Inflammatory macrophage (primary cell): ENCODE data around the gene PTDSS2.

ENCODE experiments used
- DNase-seq, 2 donors: peaks; one replicate each; pipeline ENCODE4 v3.0.0-alpha.2; 2020 to 2022

PTDSS2 gene

DNA sequence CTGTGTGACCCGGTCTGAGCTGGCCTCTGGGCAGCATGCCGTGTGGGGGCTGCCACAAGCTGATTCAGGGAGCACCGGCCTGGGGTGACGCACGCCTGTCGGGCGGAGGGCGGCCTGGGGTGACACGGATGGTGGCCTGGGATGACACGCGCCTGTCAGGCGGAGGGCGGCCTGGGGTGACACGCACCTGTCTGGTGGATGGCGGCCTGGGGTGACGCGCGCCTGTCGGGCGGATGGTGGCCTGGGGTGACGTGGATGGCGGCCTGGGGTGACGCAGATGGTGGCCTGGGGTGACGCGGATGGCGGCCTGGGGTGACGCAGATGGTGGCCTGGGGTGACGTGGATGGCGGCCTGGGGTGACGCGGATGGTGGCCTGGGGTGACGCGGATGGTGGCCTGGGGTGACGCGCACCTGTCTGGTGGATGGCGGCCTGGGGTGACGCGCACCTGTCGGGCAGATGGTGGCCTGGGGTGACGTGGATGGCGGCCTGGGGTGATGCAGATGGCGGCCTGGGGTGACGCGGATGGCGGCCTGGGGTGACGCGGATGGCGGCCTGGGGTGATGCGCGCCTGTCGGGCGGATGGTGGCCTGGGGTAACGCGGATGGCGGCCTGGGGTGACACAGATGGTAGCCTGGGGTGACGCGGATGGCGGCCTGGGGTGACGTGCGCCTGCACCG is 21.5 kb downstream of the PTDSS2 start:
- DNase-seq = no peak

DNA sequence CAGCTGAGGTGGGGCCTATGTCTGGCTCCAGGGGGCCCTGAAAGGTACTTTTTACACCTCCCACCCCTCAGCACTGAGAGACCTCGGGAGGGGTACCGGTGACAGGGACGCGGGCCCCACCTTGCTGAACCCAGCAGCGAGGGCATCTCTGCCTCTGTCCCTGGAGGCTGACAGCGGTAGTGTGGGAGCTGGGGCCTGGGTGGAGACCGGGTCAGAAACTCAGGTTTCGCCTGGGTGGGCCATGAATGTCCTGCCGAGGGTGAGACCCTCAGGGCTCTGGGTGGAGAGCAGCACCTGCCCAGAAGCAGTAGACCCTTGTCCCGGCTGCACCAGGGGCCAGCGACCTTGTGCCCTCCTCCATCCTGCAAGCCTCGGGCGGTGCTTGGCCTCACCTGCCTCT is 22.2 kb downstream of the PTDSS2 start:
- DNase-seq = no peak

DNA sequence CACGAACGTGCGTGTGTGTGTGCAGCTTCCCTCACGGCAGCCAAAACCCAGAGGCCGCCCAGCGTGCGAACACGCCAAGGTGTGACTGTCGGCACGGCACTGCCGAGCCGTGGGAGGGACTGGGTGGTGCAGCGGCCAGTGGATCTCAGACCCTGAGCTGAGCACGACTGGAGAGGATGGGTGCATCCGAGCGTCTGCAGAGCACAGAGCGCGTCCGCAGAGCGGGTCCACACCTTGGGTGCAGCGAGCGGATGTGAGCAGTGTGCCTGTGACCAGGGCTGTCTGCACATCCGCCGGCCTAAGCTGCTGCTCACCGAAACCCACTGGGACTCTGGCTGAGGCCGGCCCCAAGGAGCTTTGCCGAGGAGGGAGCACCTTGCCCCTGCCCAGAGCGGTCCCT is 22.7 kb downstream of the PTDSS2 start:
- no peak for DNase-seq

DNA sequence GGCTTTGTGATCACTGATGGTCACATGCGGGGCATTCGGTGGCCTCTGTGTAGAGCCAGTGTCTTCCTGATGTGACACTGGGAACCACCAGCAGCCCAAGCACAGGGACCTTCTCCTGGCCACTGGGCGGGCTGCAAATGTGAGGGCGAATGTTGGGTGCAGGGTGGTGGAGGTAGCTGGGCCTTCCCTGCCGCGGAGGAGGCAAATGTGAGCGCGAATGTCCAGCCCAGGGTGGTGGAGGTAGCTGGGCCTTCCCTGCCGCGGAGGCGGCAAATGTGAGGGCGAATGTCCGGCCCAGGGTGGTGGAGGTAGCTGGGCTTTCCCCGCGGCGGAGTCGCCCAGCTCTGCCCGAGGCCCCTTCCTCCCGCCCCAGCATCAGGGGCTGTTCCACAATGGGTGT is 23.3 kb downstream of the PTDSS2 start:
- no peak for DNase-seq

DNA sequence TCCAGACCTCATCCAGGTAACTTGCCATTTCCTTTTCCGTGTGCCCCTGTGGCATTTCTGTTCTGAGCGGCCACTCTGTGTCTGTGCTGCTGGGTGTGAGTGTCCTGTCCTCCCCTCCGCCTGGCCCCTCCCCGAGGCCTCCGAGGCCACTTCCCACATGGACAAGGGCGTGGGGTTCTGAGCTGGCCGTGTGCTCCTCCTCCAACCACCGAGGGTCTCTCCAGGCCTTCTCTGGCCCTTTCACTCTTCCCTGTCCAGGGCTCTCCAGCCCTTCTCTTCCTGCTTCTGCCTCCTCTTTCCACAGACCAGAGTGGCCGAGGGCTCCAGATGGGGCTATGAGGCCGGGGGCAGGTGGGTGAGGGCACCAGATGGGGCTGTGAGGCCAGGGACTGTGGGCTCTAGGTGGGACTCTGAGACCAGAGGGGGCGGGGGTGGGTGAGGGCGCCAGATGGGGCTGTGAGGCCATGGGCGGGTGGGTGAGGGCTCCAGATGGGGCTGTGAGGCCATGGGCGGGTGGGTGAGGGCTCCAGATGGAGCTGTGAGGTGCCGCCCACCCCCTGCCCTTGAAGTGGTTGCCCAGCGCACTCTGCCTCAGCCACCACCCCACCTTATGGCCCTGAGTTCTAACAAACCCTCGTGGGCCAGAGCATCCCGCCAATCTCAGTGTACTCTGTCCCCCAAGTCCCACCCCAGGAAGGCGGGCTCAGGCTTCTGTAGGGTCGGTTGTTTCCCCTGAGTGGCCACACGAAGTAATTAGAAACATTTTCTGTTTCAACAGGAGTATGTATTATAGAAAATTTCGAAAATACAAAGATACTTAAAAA is 24.1 kb downstream of the PTDSS2 start:
- DNase-seq = no peak

DNA sequence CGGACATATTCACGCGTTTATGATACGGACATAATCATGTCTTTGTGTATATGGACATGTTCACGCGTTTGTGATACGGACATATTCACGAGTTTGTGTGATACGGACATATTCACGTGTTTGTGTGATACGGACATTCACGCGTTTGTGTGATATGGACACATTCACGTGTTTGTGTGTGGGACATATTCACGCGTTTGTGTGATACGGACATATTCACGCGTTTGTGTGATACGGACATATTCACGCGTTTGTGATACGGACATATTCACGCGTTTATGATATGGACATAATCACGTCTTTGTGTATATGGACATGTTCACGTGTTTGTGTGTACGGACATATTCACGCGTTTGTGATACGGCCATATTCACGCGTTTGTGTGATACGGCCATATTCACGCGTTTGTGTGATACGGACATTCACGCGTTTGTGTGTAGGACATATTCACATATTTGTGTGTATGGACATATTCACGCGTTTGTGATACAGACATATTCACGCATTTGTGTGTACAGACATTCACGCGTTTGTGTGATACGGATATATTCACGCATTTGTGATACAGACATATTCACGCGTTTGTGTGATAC is 24.9 kb downstream of the PTDSS2 start:
- DNase-seq = no peak

DNA sequence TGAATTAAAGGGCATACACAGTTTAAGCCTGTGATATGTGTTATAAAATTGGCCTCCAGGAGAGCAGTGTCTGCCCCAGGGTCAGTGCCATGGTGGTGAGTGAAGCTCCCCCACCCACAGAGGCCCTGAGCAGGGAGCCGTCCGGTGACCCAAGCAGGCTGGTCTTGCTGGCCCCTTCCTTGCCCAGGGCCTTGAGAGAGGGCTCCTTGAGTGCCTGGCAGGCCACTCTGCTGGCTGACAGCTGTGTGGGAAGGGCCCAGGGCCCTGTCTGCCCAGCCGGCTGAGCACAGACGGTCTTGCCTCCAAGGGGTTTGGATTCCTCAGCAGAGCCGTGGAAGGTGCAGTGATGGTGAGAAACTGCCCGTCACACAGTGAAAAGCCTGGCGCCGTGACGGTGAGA is 25.9 kb downstream of the PTDSS2 start:
- no peak for DNase-seq

DNA sequence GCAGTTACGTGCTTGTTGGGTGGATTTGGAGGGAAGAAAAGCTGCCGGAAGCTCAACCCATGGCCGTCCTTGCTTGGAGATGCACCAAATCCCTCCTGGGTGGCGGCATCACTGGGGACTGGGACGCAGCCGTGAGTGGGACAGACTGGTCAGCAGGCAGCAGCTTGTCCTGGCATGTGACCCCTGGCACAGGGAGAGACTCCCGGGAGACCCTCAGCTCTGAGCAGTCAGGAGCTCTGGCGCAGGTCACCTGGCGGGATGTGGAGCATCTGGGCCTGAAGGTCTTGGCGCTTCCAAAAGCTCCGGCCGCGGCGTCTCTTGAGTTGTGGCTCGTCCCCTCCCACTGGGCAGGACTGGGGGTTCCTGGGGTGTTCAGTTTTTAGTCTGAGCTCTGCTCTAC is 26.3 kb downstream of the PTDSS2 start:
- DNase-seq = no peak

DNA sequence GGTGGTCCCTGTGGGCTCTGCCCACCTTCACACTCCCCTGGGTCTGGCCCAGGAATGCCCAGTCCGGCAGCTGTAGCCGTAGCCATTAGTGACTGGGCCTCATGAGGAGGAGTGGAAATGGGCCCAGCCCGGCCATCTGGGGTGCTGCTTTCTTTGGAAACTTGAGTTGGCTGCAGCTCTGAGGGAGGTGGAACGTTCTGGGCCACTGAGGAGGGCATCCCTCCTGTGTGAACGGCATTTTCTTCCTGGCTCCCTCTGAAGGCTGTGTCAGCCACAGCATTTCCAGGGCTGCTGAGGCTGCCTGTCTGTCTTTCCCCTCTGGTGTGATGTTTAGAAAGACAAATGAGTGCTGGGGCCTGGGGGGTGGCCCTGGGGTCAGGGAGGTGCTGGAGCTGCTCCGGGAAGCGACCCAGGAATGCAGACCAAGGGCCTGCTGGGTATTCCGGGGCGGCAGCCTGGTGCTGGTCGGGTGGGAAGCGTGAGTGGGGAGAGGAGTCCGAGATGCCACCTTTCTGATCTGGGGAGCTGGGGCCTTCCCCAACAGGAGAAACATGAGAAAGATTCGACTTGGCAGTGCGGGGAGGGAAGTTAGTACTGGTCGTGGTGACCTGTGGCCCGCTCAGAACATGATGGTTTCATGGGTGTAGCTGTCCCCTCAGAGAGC is 27.1 kb downstream of the PTDSS2 start:
- DNase-seq = no peak

DNA sequence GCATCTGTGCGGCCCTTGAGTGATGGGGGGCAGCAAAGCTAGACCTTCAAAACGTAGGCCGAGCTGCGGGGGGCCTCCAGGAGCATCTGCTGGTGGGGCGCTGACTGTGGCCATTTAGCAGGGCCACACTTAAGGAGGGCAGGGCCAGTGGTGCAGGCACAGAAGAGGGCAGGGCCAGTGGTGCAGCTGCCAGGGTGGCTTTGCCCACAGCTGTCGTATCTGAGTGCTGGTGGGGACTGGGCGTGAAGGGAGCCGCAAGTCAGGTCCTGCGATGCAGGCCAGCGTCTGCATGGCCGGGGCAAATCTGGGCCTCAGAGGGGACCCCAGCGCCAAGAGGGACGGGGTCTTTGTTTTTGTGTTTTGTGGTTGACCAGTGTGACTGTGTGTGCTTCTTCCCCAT is 29.2 kb downstream of the PTDSS2 start:
- DNase-seq = no peak

DNA sequence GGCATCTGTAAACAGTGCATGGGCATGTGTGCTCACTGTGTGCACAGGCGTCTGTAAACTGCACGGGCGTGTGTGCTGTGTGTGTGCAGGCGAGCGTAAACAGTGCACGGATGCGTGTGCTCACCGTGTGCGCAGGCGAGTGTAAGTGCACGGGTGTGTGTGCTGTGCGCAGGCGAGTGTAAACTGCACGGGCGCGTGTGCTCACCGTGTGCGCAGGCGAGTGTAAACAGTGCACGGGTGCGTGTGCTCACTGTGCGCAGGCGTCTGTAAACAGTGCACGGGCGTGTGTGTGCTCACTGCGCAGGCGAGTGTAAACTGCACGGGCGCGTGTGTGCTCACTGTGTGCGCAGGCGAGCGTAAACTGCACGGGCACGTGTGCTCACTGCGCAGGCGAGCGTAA is 34.5 kb downstream of the PTDSS2 start:
- DNase-seq = no peak

DNA sequence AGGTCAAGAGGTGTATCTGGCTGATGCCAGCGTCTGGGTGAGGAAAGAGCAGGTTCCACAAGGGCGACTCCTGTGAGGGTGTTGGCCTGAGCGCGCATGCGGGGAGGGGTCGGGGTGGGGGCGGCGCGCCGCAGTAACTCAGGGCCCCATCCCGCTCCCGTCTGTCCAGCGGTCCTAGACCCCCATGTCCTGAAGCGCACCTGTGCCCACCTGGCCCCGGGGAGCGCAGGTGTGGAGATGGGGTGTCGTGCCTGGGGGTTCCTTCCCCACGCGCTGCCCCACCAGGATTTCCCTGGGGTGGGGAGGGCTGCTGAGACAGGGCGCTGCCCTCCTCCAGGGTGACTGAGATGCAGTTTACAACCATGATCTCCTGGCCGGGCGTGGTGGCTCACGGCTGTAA is 36.1 kb downstream of the PTDSS2 start:
- DNase-seq = no peak

DNA sequence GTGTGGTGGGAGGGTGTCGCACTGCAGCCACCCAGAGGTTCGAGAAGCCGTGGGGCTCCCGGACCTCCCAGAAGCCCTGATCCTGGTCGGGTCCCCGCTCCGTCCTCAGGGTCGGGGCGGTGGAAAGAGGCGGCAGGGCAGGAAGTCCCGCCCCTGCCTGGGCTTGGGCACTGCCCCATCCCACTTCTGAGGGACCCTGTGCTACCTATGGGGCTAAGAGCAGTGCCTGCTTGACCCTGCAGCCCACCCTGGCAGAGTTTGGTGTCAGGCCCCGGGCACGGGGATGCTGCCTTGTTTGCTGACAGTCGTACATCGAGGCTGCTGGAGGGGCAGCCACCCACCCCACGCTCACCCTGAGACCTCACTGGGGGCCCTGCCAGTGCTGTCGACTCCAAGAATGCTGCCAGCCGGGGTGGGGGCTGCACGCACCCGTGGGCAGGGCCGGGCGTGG is 37.5 kb downstream of the PTDSS2 start:
- no peak for DNase-seq

DNA sequence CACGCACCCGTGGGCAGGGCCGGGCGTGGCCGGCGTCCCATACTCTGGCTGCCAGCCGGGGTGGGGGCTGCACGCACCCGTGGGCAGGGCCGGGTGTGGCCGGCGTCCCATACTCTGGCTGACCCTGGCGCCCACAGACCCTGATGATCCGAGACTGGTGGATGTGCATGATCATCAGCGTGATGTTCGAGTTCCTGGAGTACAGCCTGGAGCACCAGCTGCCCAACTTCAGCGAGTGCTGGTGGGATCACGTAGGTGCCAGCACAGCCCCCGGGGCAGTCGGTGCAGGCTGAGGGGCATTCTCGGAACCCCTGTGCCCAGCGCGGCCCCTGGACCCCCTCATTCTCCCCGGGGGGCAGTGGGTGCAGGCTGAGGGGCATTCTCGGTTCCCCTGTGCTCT is 38.0 kb downstream of the PTDSS2 start:
- DNase-seq = no peak

DNA sequence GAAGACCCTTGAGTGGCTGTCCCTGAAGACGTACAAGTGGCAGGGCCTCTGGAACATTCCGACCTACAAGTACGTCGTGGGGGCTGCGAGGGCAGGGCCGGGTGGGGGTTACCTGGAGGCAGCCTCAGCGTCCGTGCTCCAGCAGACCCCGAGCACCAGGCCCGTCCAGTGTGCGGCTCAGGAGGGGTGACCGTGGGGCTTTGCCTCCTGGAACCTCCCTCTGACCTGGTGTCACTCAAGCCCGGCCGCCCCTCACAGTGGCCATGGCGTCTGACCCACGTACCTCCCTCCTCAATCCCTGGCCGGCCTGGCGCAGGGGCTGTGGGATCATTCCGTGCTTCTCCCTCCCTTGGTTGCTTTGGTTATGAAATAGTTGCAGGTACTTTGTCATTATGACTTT is 38.5 kb downstream of the PTDSS2 start:
- no peak for DNase-seq

DNA sequence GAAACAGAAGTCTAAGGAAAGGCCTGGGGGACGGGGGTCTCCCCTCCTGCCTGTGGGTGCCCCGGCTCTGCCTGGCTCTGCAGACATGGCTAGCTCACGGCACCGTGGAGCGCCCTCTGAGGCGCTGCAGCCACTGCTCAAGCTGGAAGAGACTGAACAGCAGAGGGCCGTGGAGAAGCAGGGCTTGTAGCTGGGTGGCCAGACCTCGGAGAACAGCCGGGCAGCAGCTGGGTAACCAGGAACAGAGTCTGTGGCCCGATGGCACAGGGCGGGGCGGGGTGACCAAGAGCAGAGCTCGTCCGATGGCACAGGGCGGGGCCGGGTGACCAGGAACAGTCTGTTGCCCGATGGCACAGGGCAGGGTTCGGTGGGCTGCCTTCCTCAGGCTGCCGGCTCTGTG is 38.9 kb downstream of the PTDSS2 start:
- no peak for DNase-seq

DNA sequence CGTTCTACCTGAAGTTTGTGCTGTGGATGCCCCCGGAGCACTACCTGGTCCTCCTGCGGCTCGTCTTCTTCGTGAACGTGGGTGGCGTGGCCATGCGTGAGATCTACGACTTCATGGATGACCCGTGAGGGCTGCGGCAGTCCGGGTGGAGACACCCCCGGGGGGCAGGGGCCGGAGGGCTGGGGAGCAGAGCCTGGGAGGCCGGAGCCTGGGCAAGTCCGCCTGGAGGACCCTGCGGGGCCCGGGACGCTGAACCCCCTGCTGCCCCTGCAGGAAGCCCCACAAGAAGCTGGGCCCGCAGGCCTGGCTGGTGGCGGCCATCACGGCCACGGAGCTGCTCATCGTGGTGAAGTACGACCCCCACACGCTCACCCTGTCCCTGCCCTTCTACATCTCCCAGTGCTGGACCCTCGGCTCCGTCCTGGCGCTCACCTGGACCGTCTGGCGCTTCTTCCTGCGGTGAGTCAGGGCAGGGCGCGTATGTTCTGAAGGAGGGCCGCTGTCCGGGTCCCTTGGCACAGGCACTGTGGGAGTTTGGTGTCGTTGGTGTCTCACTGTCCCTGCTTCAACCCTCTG is 39.6 kb downstream of the PTDSS2 start:
- DNase-seq = no peak

DNA sequence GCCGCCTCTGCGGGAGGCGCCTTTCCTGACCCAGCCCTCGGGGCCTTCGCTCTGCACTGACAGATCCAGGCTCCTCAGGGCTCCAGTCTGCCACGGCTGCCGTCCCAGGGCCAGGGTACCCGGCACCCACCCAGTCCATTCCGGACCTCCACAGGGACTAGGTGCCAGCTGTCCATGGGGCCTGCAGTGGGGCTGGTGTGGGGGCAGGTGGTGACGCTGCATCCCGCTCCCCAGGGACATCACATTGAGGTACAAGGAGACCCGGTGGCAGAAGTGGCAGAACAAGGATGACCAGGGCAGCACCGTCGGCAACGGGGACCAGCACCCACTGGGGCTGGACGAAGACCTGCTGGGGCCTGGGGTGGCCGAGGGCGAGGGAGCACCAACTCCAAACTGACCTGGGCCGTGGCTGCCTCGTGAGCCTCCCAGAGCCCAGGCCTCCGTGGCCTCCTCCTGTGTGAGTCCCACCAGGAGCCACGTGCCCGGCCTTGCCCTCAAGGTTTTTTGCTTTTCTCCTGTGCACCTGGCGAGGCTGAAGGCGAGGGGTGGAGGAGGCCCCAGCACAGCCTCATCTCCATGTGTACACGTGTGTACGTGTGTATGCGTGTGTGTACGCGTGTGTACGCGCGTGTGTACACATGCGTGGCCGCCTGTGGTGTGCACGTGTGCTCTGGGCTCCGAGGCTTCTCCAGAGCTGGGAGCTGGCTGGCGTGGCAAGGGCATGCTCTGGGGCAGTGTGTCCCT is 40.3 kb downstream of the PTDSS2 start:
- DNase-seq = no peak

DNA sequence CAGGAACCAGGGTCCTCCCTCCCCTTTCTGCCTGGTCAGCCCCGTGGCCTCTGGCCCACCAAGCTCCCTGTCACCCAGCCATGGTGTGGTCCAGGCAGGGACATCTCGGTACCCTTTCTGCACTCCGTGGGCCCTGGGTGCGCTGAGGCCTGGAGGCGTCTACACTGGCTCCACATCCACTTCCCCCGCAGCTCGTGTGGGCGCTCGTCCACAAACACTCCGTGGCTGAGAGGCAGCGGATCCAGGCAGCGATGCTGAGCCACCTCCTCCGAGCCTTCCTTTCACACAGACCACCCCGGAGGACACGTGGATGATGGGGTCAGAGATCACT is 40.8 kb downstream of the PTDSS2 start:
- DNase-seq = no peak

DNA sequence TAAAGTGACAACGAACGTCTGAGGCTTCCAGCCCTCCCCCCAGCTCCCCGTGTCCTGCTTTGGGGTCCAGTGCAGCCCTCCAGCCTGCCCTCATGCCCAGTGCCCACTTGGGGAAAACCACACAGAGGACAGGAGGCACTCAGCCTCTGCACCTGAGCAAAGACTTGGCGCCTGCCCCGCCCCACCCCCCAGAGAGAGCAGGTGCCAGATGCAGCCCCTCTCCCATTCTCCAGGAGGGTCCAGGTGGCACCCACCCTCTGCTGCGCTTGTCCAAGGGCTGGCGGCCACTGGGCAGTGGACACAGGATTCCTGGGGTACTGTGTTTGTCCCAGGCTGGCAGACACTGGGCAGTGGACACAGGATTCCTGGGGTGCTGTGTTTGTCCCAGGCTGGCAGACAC is 41.3 kb downstream of the PTDSS2 start:
- no peak for DNase-seq

DNA sequence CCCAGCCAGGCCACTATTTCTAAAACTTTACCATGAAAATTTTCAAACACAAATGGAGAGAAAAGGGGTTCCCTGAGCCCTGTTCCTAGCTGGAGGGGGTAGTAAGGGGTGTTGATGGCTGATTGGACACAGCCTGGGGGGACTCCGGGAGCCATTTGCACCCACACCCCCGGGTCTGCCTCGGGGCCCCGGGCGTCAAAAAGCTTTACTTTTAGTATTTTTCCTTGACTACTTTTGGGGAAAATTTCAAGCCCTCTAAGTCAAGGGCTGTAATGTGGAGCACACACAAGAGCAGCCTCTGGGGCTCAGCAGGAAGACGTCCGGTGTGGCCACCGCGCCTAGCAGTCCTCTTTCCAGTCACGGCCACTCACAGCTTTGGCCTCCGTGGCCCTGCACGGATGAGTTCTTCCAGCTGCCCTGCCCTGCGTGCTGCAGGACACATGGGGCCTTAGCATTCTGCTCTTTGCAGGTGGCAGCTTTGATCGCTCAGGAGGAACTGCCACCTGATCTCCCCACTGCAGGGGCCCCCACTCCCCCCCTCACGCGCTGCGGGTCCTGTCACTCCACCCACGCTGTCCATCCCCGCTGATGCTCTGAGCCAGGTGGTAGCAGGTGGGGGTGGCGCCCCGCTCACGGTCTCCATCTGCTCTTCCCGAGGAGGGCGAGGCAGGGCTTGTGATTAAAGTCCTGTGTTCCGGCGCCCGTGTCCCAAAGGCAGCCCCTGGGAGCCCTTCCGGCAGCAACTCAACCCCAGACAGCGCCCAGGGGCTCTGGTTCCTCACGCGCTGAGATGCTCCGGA is 42.5 kb downstream of the PTDSS2 start:
- DNase-seq = no peak
